ENCODE results near the gene BRD9.
A peak's percentile ranks its signal among the peaks of the same experiment; 100 is the strongest.
"Not testable (repeated sequence)": the region's sequence is repeated elsewhere in the genome, so short reads cannot be mapped to it uniquely, and the experiment has no call there.

The BRD9 gene

GRCh38 chr5:892394-893136 is at the start of gene BRD9, which contains the start of gene TRIP13:
BRD9 (minus strand) TSS chr5:892801; CDS start chr5:892657, 144 bp downstream.
TRIP13 (plus strand) TSS chr5:892884; CDS start chr5:892999, 115 bp downstream.
- DNase-seq: peak; percentile 96

- DNase-seq: not testable (repeated sequence)
These were observed 48.1 kb upstream of the BRD9 start for GRCh38 chr5:940741-941140.

- no peak for DNase-seq
These were observed 46.8 kb upstream of the BRD9 start for GRCh38 chr5:939368-939767.

GRCh38 chr5:937151-937924 is 44.7 kb upstream of the BRD9 start:
- DNase-seq: no peak

GRCh38 chr5:936149-937144 is 43.8 kb upstream of the BRD9 start:
- DNase-seq: no peak

GRCh38 chr5:935510-936084 is 43.0 kb upstream of the BRD9 start:
- DNase-seq: no peak

- not testable (repeated sequence) for DNase-seq
These were observed 41.9 kb upstream of the BRD9 start for GRCh38 chr5:934381-934967.

- not testable (repeated sequence) for DNase-seq
These were observed 41.4 kb upstream of the BRD9 start for GRCh38 chr5:933951-934350.

GRCh38 chr5:933251-933861 is 40.8 kb upstream of the BRD9 start:
- DNase-seq: no peak

- no peak for DNase-seq
These were observed 40.1 kb upstream of the BRD9 start for GRCh38 chr5:932628-933250.

GRCh38 chr5:932151-932627 is 39.6 kb upstream of the BRD9 start:
- no peak for DNase-seq

GRCh38 chr5:931570-932145 is 39.1 kb upstream of the BRD9 start:
- no peak for DNase-seq

GRCh38 chr5:930866-931265 is 38.3 kb upstream of the BRD9 start:
- no peak for DNase-seq

- no peak for DNase-seq
These were observed 37.0 kb upstream of the BRD9 start for GRCh38 chr5:929596-929995.

GRCh38 chr5:929182-929581 is 36.6 kb upstream of the BRD9 start:
- DNase-seq: not testable (repeated sequence)

GRCh38 chr5:927172-928015 is 34.8 kb upstream of the BRD9 start:
- DNase-seq: no peak

- DNase-seq: no peak
These were observed 34.0 kb upstream of the BRD9 start for GRCh38 chr5:926417-927171.

- DNase-seq: peak; percentile 92
These were observed 30.8 kb upstream of the BRD9 start for GRCh38 chr5:923281-923873.
